Occipital lobe (tissue), 2 donors: ENCODE data around the gene MRPS2. TPM values are rescaled to one million over a fixed set of nuclear protein-coding genes. Genes with fewer than 3 reads are reported as not detected.
"Not testable (repeated sequence)": the region's sequence is repeated elsewhere in the genome, so short reads cannot be mapped to it uniquely, and the experiment has no call there.

Experiments used
- DNase-seq: peaks from one replicate; lab custom pipeline; 2025; lab: John Stamatoyannopoulos, UW
- total RNA-seq: library from RNA; depleted of rRNA; stranded (reverse); fragments of >200 nt; gene quantifications from one replicate; pipeline ENCODE4 v1.2.3, GENCODE V29; 2014

Gene MRPS2
- total RNA-seq, 1 donor from 2014 or later: 9.7 TPM

DNA sequence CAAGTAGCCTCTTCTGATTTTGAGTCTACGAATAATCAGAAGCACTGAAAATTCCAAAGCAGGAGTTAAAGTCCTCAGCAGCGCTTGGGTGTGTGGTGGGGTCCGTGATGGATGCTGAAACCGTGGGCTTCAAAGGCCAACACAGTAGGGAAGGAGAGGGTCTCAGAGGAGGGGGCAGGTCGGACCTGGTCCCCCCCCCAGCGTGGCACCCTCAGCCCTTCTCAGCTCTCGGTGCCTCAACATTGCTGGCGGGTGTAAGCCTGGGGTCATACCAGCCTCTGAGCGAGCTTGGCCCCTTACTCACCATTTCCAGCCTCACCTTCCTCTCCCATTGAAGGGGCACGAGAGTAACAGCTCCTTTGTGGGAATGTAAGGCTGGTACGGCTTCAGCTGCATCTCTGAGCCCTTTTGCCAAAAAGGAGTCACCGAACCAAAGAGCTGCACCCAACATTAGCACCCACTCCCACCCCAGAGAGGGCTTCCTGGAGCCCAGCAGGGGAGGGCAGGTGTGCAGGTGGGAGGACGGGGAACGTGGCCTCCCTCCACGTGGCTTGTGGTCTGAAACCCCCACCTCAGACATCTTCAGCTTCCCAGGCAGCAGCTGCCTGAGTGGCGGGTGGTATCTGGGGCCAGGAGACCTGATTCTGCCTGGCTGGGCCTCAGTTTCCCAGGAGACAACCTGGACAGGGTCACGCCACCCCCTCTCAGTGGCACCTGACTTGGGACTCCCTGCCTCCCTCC is 14.0 kb downstream of the MRPS2 start:
- no peak for DNase-seq

DNA sequence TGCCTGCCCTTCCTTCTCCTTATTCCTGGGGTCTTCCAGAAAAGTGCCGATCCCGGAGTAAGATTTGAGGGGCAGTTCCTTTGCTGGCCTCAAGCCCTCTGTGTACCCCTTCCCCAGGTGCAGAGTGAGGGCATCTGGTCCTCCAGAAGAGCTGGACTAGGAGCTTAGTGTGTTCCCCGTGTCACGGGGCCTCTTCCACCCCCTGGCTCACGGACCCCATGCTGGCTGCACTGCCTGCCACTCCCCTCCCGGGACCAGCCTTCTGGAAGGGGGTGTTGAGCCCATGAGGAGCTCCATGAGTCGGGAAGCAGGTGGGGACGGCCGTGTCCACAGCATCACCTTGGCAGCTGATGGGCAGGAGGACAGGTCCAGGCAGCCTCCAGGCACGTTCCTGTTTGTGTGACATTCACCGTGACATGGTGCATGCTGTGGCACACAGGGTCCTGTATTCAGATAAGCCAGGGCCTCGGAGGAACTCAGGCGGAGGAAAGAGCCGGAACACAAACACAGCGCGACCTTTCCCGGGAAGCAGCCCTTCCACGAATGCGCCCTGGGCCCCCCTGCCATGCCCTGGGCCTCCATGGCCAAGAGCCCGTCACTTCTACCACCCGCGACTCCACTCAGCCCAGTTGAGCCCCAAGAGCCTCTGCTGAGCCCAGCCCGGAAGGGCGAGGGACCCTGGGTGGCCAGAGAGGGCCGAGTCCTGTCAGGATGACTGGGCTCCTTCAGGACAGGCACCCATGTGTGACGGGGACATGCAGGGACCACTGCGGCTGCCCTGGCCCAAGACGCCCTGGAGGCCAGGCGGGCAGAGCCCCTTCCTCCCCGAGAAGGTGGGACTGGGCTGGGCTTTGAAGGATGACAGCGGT is 14.8 kb downstream of the MRPS2 start:
- DNase-seq: no peak

DNA sequence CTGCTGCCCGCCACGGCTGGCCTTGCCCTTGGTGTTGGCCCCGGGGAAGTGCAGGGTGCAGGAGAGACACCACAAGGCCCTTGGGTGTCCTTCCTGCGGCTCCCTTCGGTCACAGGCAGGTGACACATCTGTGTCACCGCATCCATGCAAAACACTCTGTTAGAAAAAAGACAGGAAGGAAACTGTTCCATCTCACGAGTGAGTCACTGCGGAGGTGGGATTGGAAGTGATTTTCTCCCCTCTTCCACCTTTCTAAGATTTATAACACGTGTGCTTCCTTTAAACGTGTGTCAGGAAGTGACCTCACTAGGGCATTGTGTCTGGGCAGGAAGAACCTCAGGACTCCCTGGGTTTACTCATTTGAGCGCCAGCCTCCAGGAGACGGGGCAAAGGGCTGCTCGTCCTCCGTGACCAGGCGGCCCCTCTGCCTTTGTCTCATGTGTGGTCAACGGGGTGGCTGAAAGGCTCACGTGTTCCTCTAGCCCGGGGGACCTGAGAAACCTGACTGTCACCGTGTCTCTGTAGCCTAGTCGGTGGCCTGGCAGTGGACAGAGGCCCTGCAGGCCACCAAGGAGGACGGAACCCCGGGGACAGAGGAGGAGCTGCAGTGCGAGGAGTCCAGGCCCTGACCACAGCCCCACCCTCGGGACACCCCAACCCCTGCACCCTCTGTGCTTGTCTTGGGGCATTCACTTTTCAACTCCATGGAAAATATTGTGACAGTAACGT is 15.8 kb downstream of the MRPS2 start:
- DNase-seq: no peak

DNA sequence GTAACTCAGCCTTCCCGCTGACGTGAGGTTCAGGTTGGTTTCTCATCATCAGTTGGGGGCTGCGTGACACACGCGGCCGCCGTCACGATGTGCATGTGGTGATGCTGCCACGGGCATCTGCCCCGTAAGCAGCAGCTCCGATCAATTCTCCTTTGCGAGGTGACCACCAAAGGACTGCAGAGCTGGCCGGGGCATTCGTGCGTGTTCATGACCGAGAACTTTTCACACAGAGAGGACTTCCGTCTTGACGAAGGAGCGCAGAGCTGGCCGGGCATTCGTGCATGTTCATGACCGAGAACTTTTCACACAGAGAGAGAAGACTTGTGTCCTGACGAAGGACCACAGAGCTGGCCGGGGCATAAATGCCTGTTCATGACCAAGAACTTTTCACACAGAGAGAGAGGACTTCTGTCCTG is 16.9 kb downstream of the MRPS2 start:
- no peak for DNase-seq

DNA sequence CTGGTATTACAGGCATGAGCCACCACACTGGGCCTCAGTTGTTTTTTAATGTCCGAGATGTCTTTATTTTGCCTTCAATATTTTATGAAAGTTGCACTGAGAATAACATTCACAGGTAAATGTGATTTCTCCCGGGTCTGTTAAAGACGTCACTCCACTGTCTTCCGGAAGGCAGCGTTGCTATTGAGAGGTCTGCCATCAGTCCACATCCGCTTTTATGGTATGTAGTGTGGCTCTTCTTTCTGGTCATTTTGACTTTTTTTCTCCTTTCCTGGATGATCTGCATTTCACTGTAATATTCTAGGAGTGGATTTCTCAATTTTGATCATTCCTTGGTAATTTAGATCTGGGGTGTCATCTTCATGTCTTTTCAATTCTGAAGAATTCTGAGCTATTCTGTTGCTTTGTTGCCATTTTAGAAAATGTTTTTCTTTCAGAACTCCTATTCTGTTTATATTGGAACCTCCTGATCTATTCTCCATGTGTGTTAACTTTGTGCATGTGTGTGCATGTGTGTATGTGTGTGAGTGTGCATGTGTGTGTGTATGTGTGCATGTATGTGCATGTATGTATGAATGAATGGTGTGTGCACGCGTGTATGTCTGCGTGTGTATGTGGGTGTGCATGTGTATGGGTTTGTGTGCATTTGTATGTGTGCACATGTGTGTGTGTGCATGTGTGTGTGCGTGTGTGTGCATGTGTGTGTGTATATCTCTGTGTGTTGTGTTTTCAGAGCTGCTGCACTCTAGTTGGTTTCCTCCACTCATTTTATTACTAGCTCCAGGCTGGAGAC is 18.9 kb downstream of the MRPS2 start:
- DNase-seq: no peak

DNA sequence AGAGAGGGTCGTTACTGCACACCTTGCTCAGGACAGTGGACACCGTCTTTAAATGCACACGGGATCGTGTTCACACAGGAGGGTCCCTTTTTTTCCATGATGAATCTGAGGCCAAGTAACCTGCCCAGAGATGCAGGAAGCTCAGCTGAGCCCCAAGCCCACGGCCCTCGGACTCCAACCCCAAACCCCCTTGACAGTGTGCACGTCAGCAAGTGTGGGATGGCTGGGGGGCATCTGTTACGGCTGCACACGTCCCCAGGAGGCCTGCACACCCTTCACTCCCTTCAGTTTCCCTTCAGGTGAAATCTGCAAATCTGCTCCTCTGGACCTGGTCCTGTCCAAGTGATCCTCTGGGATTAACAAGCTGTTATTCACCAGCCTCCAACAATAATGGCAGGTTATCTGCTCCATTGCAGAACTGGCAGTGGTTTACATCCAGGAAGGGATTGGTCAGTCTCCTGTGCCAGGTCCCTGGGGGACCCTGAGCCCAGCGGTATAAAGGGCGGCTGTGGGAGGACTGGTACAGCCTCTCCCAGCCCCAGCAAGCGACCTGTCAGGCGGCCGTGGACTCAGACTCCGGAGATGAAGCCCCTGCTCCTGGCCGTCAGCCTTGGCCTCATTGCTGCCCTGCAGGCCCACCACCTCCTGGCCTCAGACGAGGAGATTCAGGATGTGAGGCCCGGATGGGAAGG is 20.6 kb downstream of the MRPS2 start, which contains the start of gene LCN1:
TSS of gene LCN1 (plus strand) at position 525 of the 692 bp plus-strand sequence. CDS start at position 583, 58 bp downstream.
- no peak for DNase-seq

DNA sequence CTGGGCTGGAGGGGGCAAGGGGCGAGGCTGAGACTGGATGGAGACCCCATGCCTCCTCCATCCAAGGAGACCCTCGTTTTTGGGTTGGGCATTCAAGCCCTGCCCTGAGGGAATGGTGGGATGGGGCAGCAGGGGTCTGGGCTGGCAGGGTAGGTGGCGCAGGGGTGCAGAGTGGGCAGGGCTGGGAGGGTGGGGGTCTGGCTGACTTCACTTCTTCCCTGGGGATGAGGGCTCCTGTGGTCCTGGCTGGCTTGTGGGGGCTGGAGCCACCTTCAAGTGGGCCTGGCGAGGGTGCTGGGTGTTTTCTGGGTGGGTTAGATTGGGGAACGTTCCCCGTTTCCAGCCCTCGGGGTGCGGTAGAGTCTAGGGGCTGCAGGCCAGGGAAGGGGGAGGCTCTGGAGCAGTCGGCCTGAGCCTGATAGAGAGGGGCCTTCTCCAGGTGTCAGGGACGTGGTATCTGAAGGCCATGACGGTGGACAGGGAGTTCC is 21.2 kb downstream of the MRPS2 start:
- DNase-seq: no peak

DNA sequence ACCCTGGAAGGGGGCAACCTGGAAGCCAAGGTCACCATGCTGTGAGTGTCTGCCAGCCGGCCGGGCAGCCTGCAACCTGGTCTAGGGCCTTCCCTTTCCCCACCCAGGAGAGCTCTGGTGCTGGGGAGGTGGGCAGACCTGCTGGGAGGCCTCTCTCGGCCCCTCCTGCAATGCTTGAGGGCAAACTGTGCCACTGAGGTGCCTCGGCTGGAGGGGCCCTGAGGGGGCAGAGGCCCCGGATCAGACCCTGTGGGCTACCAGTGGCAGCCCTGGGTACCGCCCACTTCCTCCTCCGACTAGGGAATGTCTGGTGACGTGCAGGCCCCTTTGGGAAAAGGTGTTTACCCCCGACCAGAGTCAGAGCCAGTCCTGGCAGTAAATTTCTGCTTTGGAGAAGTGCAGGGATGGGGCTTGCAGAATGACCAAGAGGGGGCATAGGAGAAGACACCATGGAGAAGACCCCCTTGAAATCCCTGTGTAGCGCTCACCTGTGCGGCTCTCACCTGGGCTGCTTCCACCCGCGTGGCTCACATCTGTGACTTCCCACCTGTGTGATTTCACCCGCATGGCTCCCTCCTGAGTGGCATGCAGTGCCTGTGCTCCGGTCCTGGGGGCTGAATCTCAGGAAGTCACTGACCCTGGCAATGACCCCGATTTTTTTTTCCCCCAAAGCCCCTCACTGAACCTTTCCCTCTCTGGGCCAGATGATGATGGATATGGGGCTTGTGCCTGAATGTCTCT is 21.8 kb downstream of the MRPS2 start:
- DNase-seq: no peak

DNA sequence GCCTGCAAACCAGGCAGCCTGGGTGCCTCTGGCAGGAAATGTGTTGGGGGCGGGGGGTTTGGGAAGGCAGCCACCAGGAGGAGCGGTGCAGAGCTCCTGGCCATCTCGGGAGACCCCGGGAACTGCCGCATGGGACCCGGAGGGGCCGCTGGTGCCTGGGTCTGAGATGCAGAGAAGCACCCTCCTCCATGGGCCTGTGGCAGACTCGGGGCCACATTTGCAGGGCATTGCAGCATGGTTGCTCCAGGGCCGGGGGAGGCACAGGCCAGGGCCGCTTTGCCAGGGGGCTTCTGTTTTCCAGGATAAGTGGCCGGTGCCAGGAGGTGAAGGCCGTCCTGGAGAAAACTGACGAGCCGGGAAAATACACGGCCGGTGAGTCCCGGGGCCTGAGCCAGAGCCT is 22.4 kb downstream of the MRPS2 start:
- DNase-seq: no peak

DNA sequence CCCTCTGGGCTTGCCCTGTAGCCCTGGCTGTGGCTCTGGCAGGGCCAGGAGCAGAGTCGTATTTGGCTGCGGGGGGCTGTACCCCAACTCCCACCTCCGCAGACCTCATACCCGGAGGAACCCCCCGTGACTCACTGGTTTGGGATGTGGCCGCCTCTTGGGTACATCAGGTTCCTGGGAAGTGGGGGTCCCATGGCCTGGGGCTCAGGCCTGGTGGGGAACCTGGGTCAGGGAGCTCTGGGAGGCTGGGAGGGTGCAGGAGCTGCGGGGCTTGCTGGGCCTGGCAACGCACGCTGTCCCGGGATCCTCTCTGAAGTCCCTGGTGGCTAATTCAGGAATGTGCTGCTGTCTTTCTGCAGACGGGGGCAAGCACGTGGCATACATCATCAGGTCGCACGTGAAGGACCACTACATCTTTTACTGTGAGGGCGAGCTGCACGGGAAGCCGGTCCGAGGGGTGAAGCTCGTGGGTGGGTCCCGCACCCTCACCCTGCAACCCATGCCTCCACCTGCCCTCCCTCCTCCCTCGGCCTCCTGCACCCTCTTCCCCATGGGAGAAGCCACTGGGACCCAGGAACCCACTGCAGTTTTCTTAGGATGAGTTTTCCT is 23.1 kb downstream of the MRPS2 start:
- no peak for DNase-seq

DNA sequence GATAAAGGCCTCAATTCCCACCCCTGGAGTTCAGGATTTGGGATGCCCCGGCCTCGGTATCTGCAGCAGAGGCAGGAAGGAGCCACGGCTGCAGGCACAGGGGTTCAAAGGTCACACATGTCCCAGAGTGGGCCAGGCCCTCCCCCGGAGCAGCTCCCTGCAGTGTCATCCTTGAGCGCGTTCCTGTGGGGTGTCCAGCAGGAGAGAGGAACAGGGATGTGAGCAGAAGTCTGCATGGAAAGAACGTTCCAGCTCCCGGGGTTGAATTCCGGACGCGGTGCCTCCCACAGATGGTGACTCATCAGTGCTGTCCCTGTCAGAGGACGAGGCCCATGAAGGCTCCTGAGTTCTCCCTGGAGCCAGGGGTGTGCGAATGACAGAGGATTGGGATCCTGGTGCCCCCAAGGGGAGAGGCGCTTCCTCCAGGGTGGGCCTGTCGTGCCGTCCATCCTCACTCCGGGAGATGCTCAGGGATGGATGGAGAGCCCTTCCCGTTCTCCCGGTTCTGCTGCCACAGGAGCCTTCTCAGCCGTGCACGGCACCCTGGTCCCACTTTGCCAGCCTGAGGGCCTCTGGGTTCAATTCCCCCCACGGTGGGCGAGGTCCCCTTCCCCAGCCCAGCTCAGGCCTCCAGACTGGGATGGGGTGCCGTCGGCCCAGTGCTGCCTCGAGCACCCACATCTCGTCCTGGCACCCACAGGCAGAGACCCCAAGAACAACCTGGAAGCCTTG is 23.8 kb downstream of the MRPS2 start:
- no peak for DNase-seq

DNA sequence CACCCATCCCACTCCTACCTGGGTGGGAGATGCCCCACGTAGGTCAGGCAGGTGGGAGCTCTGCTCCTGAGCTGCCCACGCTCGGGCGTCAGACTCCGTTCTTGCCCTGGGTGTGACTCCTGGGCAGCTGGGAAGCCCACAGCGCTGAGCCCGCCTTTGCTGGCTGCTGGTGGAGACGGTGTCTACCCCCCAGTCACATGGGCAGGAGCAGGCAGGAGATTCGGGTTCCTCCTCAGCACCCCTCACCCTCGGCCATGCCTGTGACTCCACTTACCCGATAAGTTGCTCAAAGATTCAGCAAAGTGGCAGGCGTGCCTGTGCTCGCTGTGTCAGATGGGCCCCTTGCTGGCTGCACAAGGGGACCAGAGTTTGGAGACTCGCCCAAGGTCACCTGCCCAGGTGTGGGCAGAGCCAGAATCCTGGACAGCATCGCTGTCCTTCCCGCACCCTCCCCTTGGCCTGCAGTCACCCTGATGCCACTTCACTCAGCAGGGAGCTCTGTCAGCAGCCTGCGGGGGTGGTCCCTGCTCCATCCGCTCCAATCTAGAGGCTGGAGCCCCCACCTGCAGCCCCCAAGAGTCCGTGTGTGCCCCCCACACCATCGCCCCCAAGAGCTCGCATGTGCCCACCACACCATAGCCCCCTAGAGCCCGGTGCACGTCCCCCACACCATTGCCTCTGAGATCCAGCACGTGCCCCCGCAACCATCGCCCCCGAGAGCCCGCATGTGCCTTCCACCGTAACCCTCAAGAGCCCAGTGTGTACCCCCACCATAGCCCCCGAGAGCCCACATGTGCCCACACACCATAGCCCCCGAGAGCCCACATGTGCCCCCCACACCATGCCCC is 25.0 kb downstream of the MRPS2 start:
- no peak for DNase-seq

DNA sequence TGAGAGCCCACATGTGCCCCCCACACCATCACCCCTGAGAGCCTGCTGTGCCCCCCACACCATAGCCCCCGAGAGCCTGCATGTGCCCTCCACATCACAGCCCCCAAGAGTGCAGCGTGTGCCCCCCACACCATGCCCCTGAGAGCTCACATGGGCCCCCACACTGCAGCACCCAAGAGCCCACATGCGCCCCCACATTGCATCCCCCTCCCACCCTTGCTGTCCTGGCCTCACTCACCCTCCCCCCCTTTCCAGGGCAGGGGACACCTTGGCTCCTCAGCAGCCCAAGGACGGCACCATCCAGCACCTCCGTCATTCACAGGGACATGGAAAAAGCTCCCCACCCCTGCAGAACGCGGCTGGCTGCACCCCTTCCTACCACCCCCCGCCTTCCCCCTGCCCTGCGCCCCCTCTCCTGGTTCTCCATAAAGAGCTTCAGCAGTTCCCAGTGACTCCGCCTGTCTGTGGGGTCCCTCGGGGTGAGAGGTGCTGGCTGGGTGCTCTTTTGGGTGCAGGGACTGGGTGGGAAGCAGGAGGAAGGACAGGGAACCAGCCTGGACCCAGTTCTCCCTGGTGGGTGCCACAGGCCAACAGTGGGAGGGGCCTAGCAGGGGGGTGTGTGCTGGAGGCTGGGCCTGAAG is 25.7 kb downstream of the MRPS2 start:
- DNase-seq: no peak

DNA sequence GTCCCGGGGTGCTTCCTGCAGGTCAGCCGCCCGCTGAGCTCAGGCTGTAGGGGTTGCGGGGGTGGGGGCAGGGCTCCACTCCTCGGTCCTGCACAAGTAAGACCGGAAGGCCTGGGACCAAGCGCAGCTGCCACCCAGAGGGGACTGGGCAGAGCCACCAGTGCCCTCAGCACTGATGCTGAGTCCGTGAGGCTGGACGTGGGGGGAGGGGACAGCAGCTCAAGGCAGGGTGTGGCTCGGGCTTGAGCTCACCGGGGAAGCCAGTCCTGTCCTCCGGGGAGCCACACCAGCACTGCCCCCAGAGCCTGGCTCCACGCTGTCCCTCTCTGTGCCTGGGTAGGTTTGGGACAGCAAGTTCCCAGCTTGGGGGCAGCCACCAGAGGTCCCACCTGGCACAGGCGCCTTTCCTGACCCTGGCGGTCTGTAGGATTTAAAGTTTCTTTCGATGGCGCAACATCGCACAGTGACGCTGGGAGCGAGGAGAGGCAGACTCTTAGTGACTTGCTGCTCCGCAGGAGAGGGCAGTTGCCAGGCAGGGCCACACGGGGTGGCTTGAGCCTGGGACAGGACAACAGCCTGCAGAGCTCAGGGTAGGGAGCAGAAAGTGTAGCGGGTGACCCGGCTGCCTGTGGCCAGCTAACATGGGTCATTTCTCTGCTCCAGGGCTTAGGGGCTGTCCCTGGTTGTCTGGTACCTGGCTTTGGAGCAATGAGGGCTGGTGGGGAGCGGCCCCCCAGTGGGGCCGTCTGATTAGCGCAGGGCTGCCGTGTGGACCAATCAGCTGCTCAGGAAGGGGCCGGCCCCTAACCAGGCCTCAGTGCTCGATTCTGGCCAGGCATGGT is 26.5 kb downstream of the MRPS2 start:
- DNase-seq: no peak

DNA sequence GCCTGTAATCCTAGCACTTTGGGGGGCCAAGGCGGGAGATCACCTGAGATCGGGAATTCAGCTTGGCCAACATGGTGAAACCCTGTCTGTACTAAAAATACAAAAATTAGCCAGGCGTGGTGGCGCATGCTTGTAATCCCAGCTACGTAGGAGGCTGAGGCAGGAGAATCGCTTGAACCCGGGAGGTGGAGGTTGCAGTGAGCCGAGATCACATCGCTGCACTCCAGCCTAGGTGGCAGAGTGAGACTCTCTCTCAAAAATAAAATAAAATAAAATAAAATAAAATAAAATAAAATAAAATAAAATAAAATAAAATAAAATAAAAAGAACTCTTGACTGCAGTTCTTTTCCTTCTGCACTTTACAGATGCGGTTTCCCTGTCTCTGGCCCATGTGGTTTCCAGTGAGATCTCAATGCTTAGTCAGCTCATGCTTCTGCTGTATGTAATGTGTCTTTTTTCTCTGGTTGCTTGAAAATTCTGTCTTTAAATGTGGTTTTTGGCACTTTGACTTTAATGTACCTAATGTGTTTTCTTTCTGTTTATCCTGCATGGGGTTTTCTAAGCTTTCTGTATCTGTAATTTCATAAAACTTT is 28.5 kb downstream of the MRPS2 start:
- DNase-seq: not testable (repeated sequence)

DNA sequence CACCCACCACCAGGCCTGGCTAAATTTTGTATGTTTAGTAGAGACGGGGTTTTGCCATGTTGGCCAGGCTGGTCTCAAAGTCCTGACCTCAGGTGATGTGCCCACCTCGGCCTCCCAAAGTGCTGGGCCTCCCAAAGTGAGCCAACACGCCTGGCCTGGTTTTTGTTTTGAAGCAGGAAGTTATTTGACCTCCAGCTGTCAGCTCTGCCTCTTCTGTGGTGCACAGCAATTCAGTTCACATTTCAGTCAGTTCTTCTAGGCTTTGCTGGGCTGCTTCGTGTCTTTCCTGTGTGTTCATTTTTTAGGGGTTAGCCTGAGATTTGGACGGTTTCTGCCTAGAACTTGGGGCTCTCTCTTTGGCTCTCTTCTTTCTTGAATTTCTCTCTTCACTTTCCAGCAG is 29.7 kb downstream of the MRPS2 start:
- DNase-seq: no peak
